Stimulated activated CD4-positive, alpha-beta T cell treated with anti-CD3 and anti-CD28 coated beads, TNF-alpha, amount 100 ng/mL, for 24 hours (primary cell): ENCODE measurements around the gene PKP1.
A peak's percentile ranks its signal among the peaks of the same experiment; 100 is the strongest.
"Not testable (repeated sequence)": the region's sequence is repeated elsewhere in the genome, so short reads cannot be mapped to it uniquely, and the experiment has no call there.

ENCODE experiments used
- DNase-seq, 3 experiments: peaks; one replicate each; pipeline ENCODE4 v3.0.0-alpha.2; 2020; ENCODE audit warnings: low read depth in 3 of 3

The PKP1 gene, protein sequence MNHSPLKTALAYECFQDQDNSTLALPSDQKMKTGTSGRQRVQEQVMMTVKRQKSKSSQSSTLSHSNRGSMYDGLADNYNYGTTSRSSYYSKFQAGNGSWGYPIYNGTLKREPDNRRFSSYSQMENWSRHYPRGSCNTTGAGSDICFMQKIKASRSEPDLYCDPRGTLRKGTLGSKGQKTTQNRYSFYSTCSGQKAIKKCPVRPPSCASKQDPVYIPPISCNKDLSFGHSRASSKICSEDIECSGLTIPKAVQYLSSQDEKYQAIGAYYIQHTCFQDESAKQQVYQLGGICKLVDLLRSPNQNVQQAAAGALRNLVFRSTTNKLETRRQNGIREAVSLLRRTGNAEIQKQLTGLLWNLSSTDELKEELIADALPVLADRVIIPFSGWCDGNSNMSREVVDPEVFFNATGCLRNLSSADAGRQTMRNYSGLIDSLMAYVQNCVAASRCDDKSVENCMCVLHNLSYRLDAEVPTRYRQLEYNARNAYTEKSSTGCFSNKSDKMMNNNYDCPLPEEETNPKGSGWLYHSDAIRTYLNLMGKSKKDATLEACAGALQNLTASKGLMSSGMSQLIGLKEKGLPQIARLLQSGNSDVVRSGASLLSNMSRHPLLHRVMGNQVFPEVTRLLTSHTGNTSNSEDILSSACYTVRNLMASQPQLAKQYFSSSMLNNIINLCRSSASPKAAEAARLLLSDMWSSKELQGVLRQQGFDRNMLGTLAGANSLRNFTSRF

DNA sequence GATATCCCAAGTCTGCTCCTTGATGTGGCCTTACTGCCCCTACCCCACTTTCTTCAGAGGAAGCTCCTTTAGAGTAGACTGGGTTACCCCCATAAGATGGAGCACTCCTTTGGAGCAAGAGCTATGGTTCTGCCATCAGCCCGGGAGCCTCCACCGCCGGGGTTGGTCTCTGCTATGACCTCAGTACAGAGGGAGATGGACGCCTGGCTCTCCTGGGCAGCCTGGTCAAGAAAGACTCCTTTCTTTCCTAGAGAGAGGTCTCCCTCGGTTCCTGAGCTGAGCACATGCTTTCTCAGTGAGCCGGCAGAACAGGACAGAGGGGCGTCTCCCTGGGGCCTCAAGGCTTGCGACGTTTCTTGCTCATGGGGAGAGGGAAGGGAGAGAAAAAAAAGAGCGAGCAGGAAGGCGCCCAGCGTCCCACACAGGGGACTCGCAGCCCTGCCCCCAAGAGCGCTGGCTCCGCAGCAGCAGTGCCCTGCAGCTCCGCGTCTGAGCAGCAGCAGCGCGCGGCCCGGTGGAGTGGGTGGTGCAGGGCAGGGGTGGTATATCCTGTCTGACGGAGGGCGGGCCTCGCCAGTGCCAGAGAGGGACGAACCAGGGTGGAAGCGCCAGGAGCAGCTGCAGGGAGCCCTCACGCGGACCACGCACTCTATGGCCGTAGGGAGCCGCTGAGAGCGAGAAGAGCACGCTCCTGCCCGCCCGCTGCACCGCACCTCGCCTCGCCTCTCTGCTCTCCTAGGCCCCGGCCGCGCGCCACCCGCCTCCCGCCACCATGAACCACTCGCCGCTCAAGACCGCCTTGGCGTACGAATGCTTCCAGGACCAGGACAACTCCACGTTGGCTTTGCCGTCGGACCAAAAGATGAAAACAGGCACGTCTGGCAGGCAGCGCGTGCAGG is at the start of gene PKP1:
Gene PKP1, plus strand, starts transcription at position 576 of the 899 bp plus-strand sequence. Its CDS starts 197 bp downstream, at position 773.
- peak in 1 of 3 experiments; percentile 24 for DNase-seq

DNA sequence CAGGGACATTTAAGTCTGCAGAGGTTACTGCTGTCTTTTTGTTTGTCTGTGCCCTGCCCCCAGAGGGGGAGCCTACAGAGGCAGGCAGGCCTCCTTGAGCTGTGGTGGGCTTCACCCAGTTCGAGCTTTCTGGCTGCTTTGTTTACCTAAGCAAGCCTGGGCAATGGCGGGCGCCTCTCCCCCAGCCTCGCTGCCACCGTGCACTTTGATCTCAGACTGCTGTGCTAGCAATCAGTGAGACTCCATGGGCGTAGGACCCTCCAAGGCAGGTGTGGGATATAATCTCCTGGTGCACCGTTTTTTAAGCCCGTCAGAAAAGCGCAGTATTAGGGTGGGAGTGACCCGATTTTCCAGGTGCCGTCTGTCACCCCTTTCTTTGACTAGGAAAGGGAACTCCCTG is 43.7 kb upstream of the PKP1 start:
- DNase-seq, result not testable (repeated sequence)

DNA sequence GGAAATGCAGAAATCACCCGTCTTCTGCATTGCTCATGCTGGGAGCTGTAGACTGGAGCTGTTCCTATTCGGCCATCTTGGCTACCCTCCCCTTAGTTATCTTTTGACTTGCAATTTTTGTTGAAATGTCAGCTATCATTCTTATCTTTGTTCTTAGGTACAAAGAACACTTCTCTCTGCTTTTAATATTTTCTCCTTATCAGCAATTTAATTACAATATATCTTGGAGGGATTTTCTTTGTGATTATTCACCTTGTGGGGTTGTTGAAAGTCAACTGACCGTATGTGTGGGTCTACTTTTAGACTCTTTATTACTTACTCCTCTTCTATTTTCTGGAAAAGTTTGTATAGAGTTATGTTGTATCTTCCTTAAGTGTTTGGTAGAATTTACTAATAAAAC is 43.1 kb upstream of the PKP1 start:
- DNase-seq, result no peak

DNA sequence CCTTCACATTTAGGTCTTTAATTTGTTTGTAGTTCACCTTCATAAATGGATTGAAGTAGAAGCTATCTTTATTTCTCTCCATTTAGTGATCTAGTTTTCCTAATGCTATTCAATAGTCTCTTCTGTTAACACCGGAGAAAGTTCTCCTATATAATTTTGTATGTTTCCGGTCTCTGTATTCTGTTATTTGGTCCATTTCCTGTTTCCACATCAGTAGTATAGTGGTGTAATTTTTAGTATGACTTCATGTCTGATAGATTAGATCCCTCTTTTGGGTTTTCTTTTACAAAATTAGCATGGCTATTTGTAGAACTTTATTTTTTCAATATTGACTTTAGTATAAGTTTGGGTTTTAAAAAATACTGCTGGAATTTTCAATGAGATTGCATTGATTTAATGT is 41.6 kb upstream of the PKP1 start:
- DNase-seq, result no peak

DNA sequence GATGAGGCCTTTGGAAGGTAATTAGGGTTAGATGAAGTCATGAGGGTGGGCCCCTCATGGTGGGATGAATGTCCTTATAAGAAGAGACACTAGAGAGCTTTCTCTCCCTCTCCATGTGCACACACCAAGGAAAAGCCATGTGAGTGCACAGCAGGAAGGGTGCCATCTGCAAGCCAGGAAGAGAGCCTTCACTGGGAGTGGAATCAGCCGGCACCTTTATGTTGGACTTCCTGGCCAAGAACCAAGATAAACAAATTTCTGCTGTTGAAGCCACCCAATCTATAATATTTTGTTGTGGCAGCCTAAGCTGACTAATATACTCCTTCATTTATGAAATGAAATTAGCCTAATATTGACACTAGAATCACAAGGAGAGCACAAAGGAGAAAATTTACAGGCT is 38.2 kb upstream of the PKP1 start:
- DNase-seq, result no peak

DNA sequence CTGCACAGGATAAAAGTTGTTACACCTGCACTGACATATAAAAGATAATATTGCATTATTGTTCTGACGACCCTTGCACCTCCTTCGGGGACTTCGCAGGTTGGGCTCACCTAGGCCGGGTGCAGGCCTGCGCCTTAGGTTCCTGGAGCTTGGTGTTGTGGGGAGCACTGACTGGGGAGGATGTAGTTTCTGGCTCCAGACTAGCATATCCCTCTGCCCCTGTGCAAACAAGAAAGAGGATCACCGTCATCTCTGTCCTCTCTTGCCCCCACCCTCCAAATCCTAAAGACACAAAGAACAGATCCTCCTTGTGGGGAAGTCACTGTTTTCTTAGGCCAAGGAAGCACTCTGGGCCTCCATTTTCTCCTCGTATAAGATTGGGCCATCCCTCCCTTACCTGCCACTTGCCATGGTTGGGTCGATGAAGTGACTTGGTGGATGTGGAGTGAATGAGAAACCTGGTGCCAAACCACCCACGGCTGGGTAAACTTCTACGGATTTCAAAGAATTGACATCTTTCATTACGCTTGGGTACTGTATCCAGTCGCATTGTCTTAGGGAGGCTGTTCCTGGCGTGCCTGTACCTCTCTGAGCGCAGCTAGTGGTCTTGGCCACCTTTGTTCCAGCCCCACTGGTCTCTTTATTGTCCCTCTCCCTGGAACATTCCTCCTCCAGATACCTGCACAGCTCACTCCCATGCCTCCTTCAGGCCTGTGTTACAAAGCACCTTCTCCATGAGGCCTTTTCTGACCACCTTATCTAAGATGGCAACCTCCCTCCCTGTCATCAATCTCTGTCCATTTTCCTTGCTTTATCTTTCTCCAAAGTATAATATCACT is 34.4 kb upstream of the PKP1 start:
- no peak for DNase-seq

DNA sequence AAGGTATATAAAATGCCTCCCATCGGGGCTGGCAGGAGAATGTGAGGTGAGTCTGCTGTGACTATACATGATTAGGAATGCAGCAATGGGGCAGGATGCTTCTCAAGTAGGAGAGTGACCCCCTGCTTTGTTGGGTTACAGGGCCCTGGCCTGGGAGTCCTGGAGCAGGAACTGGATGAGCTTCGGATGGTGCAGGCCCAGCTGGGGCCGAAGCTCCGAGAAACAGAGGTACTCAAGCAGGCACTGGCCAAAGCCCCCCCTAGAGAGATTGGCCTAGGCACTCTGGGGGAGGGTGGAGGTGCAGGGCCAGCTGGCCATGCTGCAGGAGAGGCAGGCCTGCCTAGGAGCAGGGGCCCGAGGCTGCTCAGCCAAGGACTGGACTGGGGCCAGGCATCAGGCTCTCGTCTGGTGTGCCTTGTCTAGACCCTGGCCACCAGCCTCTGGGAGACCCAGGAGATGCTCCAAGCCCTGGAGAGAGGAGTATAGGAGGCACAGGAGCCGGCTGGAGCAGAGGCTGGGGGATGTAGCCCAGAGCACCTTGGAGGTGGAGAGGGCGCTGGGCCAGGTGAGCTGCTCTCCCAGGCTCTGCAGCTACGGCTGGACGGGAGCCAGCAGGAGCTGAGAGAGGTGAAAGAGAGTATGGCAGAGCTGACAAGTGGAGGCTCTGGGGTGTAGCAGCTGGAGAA is 32.8 kb upstream of the PKP1 start:
- no peak for DNase-seq

DNA sequence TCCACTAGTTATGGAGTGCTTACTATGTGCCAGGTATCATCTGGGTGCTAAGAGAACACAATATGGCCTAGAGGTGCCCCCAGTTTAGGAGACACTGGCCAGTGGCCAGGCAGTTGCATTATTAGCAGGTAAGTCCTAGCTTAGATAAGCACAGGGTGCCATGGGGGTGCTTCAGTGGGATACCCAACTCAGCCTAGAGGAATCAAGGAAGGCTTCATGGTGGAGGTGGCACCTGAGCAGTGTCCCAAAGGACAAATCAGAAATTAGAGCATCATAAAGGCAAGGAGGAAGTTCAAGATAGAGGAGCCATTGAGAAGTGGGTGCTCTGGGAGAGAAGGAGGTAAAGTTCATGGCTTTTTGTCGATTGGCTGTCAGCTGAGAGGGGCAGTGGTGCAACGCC is 31.9 kb upstream of the PKP1 start:
- DNase-seq, result no peak

DNA sequence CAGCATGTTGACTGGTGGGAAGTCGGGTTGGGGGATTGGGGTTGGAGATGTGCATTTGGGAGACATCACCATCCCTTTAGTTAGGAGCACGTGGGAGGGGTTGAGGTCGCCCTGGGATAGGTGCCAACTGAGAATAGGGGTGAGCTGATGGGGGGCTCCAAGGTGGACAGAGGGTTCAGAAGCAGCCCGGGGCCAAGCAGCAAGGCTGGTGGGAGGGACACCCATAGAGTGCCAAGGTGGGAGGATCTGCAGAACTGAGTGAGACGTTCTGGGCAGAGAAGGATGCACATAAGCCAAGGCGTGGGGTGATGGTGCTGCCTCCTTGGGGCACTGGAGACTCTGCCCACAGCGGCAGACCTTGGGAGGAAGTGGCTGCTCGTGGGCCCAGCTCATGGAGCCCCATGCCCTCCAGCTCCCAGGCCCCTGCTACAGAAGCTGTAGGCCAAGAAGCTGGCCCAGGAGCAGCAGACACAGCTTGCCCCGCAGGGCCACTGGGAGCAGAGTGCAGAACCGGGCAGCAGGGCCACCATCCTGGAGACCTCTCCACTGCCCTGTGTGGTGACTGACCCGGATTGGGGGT is 31.4 kb upstream of the PKP1 start:
- DNase-seq, result no peak

DNA sequence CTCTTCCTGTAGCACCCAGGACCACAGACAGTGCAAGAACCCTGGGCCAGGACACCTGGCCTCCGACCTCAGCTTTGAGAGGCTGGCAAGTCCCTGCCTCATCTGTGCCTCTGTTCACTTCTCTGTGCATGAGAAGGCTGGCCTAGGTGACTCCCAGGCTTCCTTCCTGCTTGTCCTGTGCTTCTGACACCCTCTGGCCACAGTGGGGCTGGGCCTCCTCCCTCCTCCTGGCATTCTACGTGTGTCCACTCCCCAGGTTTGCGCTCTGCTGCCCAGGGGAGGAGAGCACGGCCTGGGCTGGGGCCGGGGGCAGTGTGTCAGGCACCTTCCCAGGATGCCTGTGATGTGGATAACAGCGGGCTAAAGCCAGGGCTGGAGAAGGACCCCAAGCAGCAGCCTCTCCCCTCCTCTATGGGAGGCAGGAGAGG is 30.3 kb upstream of the PKP1 start:
- DNase-seq, result no peak

DNA sequence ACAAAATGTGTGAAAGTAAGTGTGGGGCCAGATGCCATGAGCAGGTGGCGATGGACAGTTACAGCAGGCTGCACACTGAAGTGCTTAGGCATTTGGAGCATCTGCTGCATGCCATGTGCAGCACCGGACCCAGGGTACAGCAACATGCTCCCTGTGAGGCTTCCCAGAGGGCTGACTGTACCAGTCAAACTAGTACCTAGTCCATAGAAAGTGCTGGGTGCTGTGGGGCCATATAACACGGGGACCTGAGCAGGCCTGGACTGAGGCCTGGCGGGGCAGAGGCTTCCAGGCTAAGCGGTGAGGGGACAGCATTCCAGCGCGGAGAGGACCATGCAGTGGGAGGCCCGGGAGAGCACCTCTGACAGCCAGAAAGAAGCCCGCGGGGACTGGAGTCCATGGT is 29.9 kb upstream of the PKP1 start:
- no peak for DNase-seq

DNA sequence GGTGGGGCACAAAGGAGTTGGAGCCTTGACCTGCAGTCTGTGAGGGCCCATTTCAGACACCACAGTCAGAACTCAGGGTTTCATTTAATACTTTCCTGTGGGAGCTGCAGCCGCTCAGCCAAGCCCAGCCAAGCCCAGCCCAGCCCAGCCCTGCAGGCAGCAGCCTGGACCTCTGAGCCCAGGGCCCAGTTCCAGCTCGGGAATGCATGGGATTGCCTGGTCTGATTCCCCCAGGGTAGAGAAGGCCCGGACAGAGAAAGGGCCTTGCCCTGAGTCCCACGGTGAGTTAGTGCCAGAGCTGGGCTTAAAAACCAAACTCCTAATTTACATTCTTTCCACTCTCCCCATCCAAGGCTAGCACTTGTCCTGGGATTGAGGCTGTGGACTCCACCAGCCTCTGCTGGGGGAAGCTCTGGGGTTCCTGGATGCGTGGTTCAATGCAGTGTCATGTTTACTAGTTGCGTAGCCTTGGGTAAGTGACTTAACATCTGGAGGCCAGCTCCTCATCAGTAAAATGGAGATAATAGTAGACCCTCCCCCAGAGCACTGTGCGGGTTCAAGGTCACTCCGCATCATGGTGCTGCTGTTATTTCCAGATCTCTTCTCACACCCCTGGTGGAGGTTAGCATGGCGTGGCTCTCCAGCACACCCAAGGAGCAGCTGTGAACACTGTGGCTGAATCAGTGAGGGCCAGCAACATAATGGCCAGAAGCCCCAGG is 29.2 kb upstream of the PKP1 start:
- no peak for DNase-seq

DNA sequence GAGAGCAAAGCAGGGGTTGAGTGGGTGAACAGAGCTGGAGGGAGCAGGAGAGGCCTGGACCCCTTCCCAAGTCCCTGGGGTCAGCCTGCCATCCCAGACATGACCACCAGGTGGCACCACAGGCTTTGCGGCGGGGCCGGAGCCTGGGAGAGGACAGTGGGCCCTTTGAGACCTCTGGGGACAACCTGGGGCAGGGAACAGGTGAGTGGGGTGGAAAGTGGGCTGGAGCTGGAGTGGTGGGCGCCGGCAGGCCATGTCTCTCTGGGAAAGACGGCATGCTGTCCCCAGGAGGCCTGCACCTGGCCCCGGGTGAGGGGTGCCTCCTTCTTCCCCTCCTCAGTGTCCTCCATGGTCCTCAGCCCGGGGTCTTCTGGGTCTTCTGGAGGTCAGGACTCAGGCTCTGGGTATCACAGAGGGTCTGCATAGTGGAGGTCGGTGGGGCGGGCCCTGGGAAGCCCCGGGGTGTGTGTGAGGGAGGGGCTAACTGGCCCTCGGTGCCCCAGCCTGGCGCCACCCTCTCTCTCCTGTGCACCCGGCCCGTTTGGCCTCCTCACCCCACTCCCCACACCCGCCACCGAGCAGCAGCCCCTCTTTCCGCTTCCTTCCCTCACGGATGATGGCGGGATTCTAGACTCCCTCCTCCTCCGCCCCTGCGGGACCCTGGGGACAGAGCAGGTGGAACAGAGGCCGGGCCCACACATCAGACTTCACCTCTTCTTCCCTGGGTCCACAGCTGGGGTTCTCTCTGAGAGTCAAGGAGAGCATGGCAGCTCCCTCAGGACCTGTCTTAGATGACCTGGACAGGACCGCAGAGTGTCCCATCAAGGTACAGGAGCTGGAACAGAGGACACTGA is 28.5 kb upstream of the PKP1 start:
- peak; percentile 36 to 65 (median 47) for DNase-seq

DNA sequence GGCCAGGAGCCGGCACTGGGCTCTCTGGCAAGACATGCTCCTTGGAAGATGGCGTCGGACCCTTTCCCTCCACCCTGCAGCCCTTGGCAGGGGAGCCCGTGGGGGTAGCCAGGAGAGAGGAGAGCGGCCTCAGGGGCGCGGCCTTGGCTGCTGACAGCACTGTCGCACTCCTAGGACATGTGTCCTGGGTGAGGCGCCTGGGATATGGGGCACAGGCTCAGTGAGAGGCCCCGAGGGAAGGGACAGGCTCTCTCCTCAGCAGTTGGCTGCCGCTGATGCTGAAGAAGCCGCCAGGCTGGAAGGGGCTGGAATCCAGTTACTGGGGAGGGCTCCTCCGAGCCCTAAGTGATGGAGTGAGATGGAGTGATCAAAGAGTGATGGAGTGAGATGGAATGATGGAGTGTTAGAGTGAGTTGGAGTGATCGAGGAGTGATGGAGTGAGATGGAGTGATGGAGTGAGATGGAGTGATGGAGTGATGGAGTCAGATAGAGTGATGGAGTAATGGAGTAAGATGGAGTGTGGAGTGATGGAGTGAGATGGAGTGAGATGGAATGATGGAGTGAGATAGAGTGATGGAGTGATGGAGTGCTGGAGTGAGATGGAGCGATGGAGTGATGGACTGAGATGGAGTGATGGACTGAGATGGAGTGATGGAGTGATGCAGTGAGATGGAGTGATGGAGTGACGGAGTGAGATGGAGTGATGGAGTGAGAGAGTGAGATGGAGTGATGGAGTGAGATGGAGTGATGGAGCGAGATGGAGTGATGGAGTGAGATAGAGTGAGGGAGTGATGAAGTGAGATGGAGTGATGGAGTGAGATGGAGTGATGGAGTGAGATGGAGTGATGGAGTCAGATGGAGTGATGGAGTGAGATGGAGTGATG is 27.6 kb upstream of the PKP1 start:
- DNase-seq, result no peak

DNA sequence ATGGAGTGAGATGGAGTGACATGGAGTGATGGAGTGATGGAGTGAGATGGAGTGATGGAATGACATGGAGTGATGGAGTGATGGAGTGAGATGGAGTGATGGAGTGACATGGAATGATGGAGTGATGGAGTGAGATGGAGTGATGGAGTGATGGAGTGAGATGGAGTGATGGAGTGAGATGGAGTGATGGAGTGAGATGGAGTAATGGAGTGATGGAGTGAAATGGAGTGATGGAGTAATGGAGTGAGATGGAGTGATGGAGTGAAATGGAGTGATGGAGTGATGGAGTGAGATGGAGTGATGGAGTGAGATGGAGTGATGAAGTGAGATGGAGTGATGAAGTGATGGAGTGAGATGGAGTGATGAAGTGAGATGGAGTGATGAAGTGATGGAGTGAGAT is 25.2 kb upstream of the PKP1 start:
- DNase-seq, result not testable (repeated sequence)

DNA sequence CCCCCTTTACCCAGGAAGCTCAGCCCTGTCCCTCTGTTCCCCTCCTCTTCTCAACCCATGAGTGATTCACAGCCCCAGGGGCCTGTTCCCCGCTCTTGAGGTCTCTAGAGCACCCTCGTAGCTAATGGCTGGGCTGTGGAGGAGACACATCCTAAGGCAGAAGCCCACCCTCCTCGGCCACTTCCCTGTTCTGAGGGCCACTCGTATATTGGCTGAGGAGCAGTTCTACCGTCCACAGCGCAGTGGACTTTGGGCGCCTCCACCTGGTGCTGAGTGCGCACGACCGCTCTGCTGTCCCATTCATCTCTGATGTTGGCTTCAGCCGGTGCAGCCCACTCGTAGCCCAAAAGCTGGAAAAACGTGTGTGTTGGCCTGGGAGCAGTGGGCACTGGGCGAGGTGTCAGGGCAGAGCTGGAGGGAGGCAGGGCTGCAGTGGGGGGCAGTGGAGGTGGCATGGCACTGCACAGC is 24.5 kb upstream of the PKP1 start:
- no peak for DNase-seq

DNA sequence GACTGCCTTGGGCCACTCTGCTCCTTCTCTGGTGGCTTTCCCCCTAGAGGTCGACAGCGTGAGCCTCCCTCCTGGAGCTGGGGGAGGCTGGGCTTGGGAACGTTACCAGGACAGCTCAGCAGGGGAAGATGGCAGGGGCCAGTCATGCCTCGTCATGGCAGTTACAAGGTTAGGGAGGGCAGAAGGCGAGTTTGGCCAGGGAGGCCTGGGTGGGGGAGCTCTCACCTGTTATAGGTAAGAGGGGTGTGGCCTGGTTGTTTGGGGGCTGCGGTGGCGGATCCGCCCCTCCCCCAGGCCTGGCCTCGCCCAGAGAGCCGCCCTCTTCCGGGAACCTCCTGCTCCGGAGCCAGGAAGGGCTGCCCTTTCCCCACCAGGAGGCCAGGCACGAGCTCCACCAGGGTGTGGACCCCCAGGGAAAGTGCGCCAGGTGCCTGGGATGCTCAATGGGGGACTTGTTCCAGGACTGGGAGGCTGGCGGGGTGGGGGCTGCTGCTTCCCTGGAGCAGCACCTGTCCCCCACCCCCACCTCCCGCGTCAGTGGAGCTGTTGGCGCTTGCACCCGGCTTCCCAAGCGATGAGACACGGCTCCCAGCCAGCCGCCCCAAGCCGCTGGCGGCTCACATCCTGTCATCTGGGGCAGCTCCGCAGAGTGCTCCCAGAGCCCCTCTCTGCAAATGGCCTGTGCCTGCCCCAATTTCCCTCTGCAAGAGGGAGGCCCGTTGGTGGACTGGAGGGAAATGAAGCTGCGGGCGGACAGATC is 23.6 kb upstream of the PKP1 start:
- no peak for DNase-seq
